Lung microvascular endothelial cell (primary cell): Measurements from ENCODE around the gene GEMIN7. TPM values are rescaled to one million over a fixed set of nuclear protein-coding genes. Genes with fewer than 3 reads are reported as not detected.

Source experiments
- DNase-seq, 2 donors: peaks; one replicate each; pipeline versions ENCODE4 v3.0.0 to v3.0.0-alpha.2; 2010; ENCODE audit warnings: low read depth in 2 of 2
- total RNA-seq: library from RNA; depleted of rRNA; stranded (reverse); fragments of >200 nt; gene quantifications from 2 replicates; pipeline ENCODE4 v1.2.1, GENCODE V29; 2014

The GEMIN7 gene
- total RNA-seq, 1 donor from 2014 or later = 15.5 TPM

DNA sequence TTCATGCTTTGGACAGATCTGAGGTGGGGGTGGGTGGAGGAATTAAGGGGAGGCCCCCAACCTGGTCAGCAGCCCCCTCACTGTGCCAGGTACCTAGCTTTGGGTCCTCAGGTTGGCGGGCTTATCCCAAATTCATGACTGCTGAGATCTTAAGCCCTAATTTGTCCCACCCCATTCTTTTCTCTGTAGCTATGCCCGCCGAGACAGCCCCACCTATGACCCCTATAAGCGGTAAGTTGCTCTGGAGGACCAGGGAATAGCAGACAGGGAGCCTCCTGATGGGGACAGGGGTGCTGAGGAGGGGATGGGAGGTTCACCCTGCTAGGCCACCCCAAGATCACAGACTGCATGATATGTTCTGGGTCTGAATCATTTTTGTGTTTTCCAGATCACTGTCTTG is 17.1 kb upstream of the GEMIN7 start:
- DNase-seq = no peak

GRCh38 chr19:45063851-45064801 is 14.9 kb upstream of the GEMIN7 start:
- DNase-seq = no peak

GRCh38 chr19:45066921-45067661 is 12.0 kb upstream of the GEMIN7 start:
- no peak for DNase-seq

DNA sequence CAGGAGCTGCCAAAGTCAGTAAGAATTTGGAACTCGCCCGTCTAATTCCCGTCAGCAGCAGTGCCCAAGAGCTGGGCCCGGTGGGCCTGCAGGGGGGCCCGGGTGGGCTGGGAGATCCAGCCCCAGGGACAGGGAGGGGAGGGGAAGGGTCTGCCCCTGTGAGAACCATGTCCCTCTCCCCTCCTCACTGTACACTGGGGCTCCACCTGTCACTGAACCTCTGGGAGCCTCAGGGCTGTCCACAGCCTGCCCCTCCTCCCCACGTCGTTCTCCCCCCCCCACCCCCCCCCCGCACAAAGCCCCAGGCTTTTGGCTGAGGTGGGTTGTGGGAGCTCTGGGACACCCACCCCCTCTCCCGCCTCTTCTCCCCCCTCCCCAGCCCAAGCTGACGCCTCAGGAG is 11.0 kb upstream of the GEMIN7 start:
- no peak for DNase-seq

- DNase-seq = no peak
These were observed 10.0 kb upstream of the GEMIN7 start for GRCh38 chr19:45069056-45069455.

DNA sequence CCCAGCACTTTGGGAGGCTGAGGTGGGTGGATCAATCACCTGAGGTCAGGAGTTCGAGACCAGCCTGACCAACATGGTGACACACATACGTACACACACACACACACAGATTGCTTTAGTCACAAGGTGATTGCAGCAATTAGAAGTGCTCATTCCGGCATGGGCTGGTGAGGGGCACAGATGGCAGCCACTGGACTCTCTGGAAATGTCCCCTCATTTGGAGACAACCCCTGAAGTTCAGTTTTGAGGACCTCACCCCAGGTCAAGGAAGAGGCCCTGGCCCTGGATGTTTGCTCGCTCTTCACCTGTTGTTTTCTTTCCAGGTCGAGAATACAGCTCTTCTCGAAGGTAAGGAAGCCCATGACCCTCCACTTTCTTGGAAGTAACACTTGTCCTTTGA is 8.8 kb upstream of the GEMIN7 start:
- no peak for DNase-seq

DNA sequence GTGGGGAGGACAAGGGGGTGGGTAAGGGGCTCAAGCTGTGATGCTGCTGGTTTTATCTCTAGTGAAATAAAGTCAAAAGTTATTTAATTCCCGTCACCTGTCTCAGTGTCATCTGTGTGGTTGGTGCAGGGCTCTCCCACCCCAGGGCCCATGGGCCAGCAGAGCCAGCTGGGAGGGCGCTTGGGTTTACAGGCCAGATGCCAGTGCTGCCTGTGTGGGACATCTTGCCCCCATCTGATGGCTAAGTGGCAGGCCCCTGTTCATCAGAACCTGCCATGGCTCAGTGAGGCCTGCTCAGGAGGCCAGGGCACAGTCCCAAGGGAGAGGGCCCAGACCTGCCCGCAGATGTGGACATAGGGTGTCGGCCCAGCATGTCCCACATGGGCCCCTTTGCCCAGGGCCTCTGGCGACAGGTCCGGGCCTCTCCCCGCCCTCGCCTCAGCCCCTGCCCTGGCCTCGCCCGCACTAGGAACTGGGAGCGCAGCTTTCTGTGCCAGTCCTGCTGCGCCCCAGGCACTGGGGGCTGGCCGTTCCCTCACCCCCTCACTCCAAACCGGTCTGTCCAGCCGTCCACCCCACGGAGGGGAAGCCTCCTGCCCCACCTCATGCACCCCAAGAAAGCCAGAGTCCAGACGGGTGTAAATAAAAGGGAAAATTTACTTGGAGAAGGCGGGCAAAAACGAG is 8.1 kb upstream of the GEMIN7 start:
- no peak for DNase-seq

DNA sequence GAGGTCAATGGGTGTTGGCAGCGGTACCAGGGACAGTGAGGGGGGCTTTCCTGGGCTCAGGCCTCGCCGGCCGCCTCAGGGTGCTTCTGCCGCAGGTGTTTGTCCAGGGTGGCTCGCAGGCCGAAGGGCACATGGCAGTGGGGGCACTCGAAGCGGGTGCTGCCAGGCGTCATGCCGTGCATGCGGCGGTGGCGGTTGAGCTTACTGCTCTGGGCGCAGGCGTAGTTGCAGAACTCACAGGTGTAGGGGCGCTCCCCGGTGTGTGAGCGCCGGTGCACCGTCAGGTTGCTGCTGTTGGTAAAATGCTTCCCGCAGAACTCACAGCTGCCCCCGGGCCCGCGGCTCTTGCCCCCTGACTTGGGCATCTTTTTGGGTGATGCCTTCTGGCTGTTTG is 7.5 kb upstream of the GEMIN7 start:
- no peak for DNase-seq

DNA sequence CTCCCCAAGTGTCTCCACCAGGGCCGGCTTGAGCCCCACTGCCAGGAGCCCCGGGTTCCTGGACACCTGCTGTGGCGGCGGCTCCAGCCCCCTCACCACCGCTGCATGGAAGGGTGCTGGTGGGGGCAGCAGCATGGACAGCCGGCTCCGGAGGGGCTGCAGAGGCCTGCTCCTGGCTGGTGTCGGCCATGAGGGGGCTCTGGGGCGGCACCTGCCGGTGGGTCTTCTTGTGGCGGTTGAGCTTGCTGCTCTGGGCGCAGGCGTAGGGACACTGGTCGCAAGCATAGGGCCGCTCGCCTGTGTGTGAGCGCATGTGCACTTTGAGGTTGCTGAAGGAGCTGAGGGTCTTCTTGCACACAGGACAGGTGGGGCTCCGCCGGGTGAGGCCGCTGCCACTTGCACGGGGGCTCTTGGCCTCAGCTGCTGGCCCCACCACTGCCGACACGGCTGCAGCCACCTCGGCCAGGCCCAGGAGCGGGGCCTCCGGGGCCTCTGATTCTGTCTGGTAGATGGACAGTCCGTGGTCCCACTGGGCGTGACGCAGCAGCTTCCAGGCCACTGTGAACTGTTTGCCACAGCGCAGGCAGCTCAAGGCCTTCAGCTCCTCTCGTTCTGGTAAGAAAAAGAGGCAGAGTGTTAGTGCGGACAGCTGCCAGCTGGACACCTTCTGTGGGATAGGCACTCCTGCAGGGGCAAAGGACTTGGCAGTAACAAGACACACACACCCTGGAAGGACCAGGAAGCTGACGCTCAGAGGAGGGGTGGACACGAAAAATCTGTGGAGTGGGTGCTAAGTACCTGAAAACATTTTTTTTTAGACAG is 6.9 kb upstream of the GEMIN7 start:
- no peak for DNase-seq

- DNase-seq = no peak
These were observed 4.2 kb upstream of the GEMIN7 start for GRCh38 chr19:45074744-45075300.

DNA sequence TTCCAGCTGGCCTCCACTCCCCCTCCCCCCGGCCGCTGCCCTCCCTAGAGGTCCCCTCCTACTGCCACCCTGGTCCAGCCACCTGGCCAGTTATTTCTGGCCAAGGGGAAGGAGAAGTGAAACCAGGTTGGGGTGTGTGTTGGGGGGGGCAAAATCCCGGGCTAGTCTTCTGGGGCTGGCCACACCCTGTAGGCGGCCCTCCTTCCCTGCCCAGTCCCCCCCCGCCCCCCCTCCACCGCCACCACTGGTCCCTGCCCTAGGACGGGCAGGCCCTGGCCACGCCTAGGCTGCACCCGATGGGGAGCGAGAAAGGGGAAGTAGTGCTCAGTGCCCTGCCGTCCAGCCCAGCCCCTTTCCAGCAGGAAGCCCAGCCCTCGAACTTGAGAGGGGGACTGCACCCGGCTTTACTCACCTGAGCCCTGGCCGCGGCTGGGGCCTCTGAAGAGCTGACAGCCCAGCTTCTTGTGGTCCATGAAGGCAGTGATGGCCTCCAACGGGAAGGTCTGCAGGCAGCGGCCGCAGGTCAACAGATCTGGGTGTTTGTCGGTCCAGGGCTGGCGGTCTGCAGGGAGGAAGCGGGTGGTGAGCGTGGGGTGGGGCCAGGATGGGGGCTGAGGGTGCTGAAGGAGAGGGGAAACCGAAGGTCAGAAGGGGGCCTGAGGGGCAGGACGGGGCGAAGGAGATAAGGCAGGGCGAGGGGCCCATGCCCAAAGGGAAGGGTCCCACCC is 3.6 kb upstream of the GEMIN7 start:
- peak in 1 of 2 donors; percentile 26 for DNase-seq

GRCh38 chr19:45076029-45076850 is 2.8 kb upstream of the GEMIN7 start, which contains the start of gene ZNF296:
Gene ZNF296 (minus strand): TSS chr19:45076478. CDS start chr19:45076373, 105 bp downstream.
- DNase-seq = peak; percentile 52 to 69

GRCh38 chr19:45076851-45077730 is 2.0 kb upstream of the GEMIN7 start:
- no peak for DNase-seq

DNA sequence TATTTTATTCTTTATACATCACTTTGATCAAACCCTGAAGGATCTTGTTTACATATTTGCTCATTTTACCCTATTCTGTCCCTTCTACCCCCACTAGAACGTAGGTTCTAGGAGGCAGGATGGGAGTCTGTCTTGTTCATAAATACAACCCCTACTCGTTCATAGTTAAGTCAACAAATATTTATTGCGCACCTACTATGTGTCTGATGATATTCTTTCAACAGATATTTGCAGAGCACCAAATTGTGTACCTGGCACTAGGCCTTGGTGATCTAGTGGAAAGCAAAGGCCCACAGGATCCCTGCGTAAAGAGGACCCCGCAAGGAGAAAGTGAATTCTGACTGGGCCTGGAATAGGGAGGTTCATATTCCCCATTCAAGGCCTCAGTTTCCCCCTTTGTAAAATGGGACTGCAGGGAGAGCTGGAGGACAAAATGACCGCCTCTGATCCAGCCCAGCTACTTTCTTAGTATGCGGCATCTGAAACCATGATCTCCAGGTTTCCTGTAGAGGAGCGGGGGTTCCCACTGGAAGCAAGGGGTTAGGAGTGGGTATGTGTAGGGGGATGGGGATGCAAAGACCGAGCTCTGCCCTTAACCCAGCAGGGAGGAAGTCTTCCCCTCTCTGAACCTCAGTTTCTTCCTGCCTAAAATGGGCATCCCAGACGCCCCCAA is 534 bp upstream of the GEMIN7 start:
- no peak for DNase-seq

DNA sequence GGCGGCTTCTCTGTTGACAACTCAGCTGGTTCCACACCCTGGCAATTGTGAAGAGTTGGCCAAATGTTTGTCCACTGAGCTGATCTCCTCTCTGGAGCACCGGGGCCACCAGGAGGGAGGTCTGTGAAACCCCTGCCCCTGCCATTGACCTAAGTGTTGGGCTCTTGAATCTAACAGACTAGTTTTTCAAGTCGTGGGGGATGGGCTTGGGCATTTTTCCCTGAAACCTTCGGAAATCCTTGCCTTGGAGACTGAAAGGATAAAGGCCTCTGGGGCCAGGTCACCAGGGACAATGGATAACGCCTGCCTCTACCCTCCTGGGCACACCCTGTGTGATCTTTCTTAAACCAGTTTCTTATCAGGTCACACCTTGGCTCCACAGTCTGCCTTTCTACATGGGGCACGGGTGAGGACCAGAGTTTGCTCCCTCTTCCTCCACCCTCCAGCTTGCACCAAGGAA is 881 bp downstream of the GEMIN7 start:
- no peak for DNase-seq

GRCh38 chr19:45082170-45082569 is 3.1 kb downstream of the GEMIN7 start:
- DNase-seq = no peak

DNA sequence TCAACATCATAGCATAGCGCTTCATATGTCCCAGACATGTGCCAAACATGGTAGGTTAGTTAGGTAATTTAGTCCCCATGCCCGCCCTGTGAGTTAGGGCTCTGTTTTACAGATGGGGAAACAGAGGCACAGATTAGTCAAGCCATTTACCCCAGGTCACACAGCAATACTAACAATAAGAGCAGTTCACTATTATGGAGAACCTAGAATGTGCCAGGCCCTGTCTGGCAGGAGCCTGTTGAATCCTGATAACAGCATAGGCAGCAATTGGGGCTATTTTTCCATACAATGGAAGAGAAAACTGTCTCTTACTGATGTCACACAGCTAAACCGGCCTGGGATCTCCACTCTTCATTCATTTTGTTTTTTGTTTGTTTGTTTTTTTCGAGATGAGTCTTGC is 7.4 kb downstream of the GEMIN7 start:
- no peak for DNase-seq

DNA sequence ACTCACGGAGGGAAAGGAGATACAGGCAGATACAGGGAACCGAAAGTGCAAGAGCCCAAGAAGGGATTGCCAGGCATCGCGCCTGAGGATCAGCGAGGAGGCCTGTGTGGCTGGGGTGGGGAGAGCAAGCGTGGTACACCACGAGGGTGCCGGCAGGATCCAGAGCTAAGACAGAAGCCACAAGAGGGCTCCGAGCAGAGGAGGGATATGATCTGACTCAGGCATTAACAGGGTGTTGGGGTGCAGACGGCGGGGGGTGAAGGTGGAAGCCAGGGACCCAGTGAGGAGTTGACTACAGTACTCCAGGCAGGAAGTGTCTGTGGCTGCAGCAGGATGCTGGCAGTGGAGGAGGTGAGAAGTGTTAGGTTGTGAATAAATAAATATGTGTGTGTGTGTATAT is 8.5 kb downstream of the GEMIN7 start:
- DNase-seq = no peak
